ENCODE data around the gene PARD3B. TPM values are rescaled to one million over a fixed set of nuclear protein-coding genes. Genes with fewer than 3 reads are reported as not detected.
"Not testable (repeated sequence)": the region's sequence is repeated elsewhere in the genome, so short reads cannot be mapped to it uniquely, and the experiment has no call there.

PARD3B gene
- total RNA-seq, 4 donors from 2014 or later: 21.8 to 85.6 (median 36.1) TPM

DNA sequence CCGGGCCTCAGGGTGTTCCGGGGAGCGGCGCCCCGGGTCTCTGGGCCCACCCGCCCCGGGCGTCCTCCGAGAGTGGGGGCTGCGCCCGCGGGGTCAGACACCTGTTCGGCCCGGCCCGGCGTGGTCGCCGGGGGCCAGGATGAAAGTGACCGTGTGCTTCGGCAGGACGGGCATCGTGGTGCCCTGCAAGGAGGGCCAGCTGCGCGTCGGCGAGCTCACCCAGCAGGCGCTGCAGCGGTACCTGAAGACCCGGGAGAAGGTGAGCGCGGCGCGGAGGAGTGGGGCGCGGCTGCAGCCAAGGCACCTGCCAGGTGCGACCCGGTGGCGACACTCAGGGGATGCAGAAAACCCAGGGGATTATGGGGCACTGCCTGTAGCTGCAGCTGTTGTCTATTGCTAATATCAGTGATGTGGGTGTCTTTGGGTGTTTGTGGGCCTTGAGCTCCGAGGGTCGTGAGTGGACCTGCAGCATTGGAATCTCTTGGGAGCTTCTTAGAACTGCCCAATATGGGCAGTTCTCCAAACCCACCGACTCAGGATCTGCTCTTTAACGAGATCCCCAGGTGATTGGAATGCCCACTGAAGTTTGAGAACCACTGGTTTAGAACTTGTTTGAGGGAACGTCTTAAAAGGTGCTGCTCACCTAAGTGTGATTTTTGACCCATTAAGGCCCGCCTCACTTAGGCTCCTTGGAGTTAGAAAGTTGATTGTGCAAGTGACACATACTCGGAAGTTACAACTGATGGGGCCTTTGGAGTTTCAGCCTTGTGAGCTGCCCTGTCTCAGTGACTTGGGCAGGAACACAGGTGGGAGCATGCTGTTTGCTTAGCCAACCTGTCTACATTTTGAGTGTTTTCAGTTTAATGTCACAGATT lies 823 bp downstream of the PARD3B start:
- Histone ChIP-seq H3K27ac (peak overlapping the region; percentile 84 to 88), H3K9me3 (no peaks in the 10 kb centered on the region), H3K4me3 (peak overlapping the region; percentile 55 to 85), H3K27me3 (no peaks in the 10 kb centered on the region), H3K36me3 (no peaks in the 10 kb centered on the region), H3K4me1 (no peaks in the 10 kb centered on the region)
- TF ChIP-seq POLR2A (IDR thresholded peaks at IDR 0.05): no peak
- TF ChIP-seq, protein P1, sequence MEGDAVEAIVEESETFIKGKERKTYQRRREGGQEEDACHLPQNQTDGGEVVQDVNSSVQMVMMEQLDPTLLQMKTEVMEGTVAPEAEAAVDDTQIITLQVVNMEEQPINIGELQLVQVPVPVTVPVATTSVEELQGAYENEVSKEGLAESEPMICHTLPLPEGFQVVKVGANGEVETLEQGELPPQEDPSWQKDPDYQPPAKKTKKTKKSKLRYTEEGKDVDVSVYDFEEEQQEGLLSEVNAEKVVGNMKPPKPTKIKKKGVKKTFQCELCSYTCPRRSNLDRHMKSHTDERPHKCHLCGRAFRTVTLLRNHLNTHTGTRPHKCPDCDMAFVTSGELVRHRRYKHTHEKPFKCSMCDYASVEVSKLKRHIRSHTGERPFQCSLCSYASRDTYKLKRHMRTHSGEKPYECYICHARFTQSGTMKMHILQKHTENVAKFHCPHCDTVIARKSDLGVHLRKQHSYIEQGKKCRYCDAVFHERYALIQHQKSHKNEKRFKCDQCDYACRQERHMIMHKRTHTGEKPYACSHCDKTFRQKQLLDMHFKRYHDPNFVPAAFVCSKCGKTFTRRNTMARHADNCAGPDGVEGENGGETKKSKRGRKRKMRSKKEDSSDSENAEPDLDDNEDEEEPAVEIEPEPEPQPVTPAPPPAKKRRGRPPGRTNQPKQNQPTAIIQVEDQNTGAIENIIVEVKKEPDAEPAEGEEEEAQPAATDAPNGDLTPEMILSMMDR (IDR thresholded peaks at IDR 0.05): no peak
- intact Hi-C loops (cut with DNase I; ENCODE audit: low total_unique reads): no loop called here
- DNase-seq: no peak

DNA sequence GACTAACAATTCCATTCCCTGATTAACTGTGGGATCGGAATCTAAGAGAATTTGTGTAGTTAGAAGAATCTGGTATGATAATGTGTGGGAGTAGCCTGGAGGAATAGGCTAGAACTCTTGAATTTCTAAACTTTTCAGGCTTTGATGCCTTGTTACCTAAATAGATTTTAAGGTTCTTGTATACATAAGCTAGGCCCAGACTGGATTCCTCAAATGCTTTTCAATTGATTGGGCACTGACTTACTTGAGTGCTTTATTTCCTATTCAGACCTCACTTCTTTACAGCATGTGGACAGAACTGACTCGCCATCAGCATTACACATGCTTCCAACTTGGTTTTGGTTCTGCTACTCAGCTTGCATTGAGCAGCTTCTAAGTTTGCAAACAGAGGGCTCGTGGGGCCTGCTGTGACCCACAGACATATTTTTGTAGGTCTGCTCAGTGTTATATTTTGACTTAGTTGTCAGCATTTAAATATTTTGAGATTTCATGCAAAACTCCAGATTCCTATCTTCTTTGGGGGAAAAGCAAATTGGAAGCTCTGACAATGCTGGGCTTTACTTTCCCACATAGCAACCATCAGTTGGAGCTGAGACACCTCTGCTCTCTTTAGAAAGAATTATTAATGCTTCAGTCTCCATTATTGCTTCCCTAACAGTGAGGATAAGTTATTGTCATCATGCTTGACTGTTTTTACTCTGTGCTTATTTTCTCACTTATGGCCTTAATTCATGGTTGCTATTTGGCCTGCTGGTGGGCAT lies 5.7 kb downstream of the PARD3B start:
- no peaks in the 10 kb centered on the region for H3K36me3 ChIP-seq
- TF ChIP-seq, protein P1 (IDR thresholded peaks at IDR 0.05): no peak
- intact Hi-C loops (cut with DNase I; ENCODE audit: low total_unique reads): no loop called here
- no peaks in the 10 kb centered on the region for H3K27me3 ChIP-seq
- peak overlapping the region; percentile 26 to 53 for H3K27ac ChIP-seq
- DNase-seq: no peak
- H3K4me1 ChIP-seq: no peaks in the 10 kb centered on the region
- H3K9me3 ChIP-seq: no peaks in the 10 kb centered on the region
- no peak overlapping the region for H3K4me3 ChIP-seq

DNA sequence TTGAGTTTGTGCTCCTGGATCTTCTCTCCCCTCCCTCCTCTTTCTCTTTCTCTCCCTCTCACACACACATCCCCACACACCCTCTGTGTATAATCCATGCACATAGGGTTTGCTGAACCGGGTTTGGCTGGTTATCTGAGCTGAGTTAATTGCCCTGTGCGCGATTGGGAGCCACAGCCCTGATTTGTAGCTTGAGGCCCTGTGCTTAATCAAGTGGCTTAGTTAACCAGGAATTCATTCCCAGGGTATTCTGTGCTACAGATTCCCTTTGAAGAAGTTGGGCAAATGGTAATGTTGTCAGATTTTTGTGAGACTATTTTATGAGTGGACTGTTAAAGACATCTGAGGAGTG lies 6.2 kb downstream of the PARD3B start:
- Histone ChIP-seq H3K4me1 (no peaks in the 10 kb centered on the region), H3K27me3 (no peaks in the 10 kb centered on the region), H3K9me3 (no peaks in the 10 kb centered on the region), H3K27ac (peak overlapping the region in 1 of 2 donors; percentile 26), H3K36me3 (no peaks in the 10 kb centered on the region), H3K4me3 (no peak overlapping the region)
- TF ChIP-seq, protein P1 (IDR thresholded peaks at IDR 0.05): no peak
- no peak for TF ChIP-seq POLR2A (IDR thresholded peaks at IDR 0.05)
- intact Hi-C loops (cut with DNase I; ENCODE audit: low total_unique reads): no loop called here
- DNase-seq: no peak

DNA sequence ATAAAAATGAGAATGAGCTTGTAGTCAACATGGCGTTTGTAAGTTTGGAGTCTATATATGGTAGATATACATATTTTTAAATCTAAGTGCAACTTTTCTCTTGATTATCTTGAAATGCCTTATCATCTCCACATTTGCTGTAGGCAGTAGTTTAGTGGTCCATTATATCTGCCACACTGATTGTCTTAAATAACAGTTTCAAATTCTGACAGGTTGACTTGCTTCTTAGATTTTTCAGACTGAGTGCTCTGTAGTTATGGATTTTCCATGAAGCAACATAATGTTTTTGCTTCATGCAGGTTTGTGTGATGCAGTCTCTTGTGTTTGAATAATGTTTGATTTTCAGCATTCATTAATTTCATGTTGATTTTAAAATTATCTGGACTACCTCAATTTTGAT lies 12.3 kb downstream of the PARD3B start:
- H3K9me3 ChIP-seq: no peaks in the 10 kb centered on the region
- no peaks in the 10 kb centered on the region for H3K4me1 ChIP-seq
- no peak for DNase-seq
- no peak overlapping the region for H3K27ac ChIP-seq
- intact Hi-C loops (cut with DNase I; ENCODE audit: low total_unique reads): no loop called here
- H3K27me3 ChIP-seq: no peaks in the 10 kb centered on the region
- no peak for TF ChIP-seq POLR2A (IDR thresholded peaks at IDR 0.05)
- TF ChIP-seq, protein P1 (IDR thresholded peaks at IDR 0.05): no peak
- no peaks in the 10 kb centered on the region for H3K36me3 ChIP-seq
- no peak overlapping the region for H3K4me3 ChIP-seq

DNA sequence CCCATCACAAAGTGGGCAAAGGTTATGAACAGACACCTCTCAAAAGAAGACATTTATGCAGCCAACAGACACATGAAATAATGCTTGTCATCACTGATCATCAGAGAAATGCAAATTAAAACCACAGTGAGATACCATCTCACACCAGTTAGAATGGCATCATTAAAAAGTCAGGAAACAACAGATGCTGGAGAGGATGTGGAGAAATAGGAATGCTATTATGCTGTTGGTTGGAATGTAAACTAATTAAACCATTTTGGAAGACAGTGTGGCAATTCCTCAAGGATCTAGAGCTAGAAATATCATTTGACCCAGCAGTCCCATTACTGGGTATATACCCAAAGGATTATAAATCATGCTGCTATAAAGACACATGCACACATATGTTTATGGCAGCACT lies 14.1 kb downstream of the PARD3B start:
- H3K36me3 ChIP-seq; H3K4me1 ChIP-seq; intact Hi-C loops (cut with DNase I; ENCODE audit: low total_unique reads); H3K27ac ChIP-seq; H3K27me3 ChIP-seq; DNase-seq; H3K9me3 ChIP-seq; H3K4me3 ChIP-seq: not testable (repeated sequence)
